HG02763 (cell line): ENCODE measurements around the gene POLR3K.

Source experiments
- ATAC-seq: cut with Tn5 transposase; IDR thresholded peaks from one replicate; pipeline ENCODE4 v1.9.1; 2021; ENCODE audit warnings: mild to moderate bottlenecking, moderate library complexity; ENCODE audit not compliant: unreplicated experiment

Gene POLR3K

GRCh38 chr16:53346-54236 lies at the start of gene POLR3K, which contains the start of gene SNRNP25:
Gene POLR3K (minus strand): TSS chr16:53608. CDS start chr16:53586, 22 bp downstream.
Gene SNRNP25 (plus strand): TSS chr16:53828. CDS start chr16:54017, 189 bp downstream.
- ATAC-seq, result peak; percentile 90

DNA sequence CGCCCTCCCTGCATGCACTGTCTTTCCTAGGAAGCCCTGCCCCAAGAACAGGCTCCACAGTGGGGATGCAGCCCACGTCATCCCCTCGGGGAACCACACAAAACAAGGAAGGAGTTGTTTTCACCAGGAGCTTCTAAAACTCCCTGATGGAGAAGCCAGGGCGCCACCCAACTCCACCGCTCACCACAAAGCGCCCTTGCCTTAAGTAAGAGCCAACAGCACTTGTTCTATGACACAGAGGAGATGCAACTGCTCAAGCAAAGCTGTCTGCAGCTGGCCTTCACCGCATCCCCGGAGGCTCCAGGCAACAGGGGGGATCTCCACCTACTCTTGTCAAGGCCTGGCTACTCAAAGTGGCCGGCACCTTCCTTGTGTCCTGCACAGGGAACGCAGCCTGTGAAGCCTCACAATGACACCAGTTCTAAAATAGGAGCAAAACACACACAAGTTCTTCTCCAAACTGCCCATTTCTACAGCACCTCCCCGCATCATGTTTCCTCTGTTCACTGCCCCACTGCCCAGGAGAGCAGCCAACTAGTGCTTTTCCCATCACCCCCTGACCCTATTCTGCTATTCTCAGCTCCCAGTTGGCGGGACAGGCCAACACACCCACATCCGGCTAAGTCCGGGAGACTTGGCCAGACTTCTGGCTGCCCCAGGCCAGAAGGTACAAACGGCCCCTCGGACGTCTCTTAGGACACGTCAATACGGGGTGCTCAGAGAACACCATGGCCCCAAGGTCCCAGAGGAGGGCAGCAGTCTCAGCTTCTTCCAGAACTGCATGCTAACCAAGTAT lies 48.9 kb upstream of the POLR3K start:
- ATAC-seq, result no peak

GRCh38 chr16:101586-101985 lies 48.2 kb upstream of the POLR3K start:
- ATAC-seq, result no peak

GRCh38 chr16:100989-101388 lies 47.6 kb upstream of the POLR3K start:
- no peak for ATAC-seq

DNA sequence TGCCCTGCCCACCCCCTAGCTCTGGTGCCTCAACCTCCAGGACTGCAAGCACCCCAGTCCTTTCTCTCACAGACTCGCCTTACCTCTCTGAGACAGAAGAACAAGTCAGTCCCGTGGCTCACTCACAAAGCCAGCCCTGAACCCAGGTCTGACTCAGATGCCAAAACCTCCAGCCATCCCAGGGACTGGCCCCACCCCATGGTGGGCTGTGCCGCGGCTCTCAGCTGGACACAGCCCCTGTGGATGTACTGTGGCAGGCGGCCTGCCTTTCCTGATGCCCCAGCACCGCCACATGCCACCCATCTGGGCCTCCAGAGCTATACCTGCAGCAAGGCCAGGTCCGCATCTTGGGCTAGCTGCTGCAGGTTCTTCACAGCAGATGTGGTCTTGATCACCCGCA lies 44.4 kb upstream of the POLR3K start:
- ATAC-seq, result no peak

DNA sequence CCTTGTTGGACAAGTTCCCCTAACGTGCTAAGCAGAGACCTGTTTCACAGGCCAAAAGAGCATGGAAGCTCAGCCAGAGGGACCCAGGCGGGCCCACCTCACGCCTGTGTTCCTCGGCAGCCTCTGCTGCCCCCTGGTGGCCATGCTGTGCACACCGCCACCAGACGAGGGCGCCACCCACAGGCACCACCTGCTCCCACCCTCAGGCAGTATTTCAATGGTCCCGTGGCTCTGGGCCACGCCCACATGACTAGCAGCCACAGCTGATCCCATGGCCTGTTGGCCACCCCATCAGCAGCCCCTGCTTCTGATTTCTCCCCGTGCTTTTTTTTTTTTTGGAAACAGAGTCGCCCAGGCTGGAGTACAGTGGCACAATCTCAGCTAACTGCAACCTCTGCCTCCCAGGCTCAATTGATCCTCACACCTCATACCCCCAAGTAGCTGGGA lies 43.5 kb upstream of the POLR3K start:
- peak; percentile 68 for ATAC-seq

DNA sequence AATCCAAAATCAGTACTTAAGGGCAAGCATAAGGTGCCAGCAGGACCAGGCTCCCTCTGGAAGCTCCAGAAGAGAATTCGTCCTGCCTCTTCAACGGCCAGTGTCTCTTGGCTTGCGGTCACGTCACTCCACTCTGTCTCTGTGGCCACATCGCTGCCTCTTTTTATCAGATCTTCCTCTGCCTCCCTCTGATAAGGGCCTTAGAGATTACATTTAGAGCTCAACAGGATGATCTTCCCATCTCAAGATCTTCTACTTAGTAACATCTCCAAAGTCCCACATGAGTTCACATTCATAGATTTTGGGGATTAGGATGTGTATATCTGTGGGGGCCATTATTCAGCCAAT lies 41.5 kb upstream of the POLR3K start:
- ATAC-seq, result no peak

GRCh38 chr16:92431-93339 lies 39.3 kb upstream of the POLR3K start:
- ATAC-seq, result no peak

- no peak for ATAC-seq
Observed at GRCh38 chr16:91484-91883, 38.1 kb upstream of the POLR3K start.

DNA sequence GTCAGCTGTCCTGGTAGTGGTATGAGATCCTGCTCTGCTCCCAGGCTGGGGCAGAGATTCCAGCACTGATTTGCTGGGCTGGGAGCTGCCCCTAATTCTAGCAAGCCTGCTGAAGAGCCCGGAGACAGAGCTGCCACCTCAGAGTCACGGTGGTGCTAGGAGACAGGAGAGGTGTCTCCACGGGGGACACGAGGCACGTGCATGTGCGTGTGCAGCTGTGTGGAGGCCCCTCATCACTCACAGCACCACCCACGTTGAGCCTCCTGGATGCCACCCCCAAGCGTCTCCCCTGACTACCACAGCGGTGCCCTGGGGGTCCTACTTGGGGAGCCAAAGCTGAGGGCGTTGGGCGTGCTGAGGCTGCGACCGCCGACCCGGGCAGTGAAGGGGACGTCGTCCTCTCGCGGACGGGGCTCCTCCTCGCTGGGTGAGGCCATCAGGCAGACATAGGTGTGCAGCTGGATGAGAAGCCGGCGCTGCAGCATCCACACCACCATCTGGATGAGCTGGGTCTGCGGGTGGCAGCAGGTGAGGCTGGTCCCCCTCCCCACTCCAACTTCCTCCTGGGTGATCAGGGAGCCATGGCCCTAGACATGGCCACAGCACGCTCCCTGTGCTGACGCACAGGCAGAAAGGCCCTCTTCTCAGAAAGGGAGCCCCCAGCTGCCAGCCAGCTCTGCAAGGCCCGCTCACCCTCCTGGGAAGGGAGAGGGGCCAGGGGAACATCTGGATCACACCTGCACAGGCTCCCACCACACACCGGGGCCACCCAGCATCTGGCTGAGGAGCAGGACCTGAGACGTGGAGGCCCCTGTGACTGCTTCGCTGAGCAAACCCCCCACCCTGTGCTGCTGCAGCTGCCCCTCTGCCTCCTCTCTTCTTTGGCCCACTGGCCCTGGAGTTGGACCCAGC lies 36.2 kb upstream of the POLR3K start:
- no peak for ATAC-seq

- ATAC-seq, result no peak
Observed at GRCh38 chr16:88613-89012, 35.2 kb upstream of the POLR3K start.

GRCh38 chr16:86483-86952 lies 33.1 kb upstream of the POLR3K start:
- no peak for ATAC-seq

DNA sequence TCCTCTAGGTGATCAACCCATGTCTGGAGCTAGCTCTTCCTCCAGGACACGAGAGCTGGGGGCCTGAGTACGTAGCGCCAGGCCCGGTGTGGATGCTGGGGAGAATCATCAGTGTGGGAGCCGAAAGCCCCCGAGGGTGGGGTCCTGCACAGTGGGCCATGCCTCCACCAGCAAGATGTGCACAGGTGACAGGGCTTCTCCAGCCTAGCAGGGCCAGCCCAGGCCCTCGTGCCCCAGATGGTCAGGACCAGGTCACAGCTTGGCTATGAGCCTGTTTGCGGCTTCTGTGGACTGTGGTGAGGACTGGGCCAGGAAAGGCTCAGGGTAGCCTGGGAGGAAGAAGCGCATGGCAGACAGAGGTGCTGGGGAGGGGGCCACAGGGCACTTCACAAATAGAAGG lies 32.5 kb upstream of the POLR3K start:
- no peak for ATAC-seq

DNA sequence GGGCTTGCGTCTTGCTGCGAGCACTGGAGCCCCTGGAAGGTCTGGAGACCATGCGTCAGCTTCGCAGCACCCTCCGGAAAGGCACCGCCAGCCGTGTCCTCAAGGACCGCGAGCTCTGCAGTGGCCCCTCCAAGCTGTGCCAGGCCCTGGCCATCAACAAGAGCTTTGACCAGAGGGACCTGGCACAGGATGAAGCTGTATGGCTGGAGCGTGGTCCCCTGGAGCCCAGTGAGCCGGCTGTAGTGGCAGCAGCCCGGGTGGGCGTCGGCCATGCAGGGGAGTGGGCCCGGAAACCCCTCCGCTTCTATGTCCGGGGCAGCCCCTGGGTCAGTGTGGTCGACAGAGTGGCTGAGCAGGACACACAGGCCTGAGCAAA lies 32.0 kb upstream of the POLR3K start:
- no peak for ATAC-seq

DNA sequence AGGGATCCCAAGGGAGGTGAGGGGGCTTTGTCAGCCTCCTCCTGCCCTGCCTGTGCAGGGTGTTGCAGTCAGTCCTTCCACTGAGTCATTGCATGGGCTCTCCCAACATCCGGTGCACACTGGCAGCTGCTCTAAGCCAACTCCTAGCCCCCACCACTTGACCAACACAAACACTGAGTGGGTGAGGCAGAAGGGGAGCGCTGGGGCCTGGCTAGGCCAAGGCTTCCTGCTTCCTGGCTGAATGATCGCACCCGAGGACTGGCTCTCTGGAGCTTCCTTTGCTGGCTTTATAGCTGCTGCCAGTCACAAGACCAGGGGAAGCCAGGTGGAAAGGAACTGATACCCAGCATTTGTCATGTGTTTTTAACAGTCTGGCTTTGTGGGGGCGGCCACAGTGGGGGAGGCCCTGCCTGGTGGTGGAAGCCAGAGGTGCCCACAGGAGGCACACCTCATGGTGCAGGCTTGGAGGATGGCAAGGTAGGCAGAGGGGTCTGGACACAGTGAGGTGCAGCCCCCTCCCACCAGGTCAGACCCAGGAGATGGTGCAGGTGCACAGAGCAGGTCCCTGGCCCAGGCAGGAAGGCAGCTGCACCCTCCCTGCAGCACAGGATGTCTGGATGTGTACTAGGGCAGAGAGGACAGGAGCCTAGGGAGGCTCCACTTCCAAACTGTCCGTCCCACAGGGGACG lies 31.5 kb upstream of the POLR3K start:
- peak; percentile 61 for ATAC-seq

DNA sequence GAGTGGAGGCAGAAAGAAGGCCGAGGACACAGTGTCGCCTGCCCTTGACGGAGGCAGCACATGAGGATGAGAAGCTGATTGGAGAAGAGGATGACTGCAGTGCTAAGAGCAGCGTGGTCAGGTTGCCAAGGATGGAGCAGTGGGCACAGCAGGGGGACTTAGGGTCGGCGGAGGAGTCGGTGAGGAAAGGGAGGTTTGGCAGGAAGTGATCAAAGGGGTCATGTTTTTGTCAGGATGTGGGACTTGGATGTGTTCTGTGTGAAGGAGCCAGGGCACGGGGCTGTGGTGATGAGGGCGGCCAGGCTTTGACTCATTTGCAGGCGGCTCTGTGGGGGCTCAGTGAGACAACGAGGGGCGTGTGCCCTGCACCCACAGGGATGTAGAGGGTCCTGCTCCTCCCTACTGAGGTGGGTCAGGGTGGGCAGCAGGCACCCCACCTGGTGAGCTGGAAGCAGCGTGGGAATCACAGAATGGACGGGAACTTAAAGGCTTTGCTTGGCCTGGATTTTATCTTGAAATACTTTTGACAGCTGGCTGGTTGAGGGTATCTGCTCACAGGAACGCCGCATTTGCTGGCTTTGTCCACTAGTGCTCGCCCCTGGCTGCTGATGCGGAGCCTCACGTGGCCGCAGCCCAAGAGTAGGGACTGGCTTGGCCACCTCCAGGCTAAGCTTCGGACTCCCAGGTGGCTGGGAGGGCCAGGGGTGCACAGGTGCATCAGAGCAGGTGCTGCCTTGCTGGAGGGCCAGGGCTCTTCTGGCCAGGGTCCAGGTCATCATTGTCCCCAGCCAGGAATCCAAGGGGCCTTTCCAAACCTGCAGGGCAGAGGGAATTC lies 30.6 kb upstream of the POLR3K start:
- no peak for ATAC-seq

GRCh38 chr16:83060-83603 lies 29.7 kb upstream of the POLR3K start:
- ATAC-seq, result no peak
